Fibroblast of skin of left quadriceps (primary cell): ENCODE results near the gene KBTBD4.

Experiments
- DNase-seq, 2 experiments: peaks; one replicate each; pipeline ENCODE4 v3.0.0-alpha.2; 2013; ENCODE audit warnings: low read depth in 2 of 2

The KBTBD4 gene

DNA sequence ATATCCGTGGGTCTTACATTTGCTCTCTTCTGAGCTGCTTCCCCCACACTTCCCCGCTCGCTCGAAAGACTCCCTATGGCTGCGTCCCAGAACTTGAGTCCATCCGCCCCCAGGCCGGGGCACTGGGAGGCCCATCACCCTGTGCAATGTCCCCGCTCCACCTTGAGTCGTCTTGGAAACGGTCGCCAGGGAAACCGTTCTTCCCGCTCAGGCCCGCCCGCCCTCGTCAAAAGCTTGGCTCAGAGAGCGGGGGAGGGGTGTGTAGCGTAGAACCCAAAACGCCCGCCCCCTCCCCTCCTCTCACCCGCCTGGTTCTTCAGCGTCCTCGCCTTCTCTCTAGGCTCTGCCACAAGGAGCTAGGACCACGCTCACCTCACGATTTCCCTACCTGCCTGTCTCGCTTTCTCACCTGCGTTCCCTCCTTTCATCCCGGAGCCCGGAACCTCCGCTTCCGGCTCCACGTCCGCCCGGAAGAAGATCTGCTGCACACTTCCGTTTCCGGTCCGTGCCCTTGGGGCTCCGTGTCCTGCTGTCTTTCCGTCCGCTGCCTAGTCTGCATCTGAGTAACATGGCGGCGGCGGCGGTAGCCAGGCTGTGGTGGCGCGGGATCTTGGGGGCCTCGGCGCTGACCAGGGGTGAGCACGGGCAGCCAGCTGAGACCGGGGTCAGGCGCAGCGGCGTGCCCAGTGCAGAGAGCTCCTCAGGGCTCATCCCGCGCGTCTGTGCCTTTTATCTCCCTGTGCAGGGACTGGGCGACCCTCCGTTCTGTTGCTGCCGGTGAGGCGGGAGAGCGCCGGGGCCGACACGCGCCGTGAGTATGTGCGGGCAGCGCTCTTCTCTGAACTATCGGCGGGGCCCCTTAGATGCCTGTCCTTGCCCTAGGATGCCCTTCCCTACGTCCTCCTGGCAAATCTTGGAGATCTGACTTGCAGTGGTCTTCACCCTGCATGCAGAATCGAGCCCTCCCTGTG is at the start of gene KBTBD4, which contains the start of gene NDUFS3:
KBTBD4 (minus strand) TSS at position 447 of the 971 bp plus-strand sequence; CDS start at position 428, 19 bp downstream.
NDUFS3 (plus strand) TSS at position 551 of the 971 bp plus-strand sequence; CDS start at position 569, 18 bp downstream.
- peak; percentile 74 to 76 for DNase-seq

DNA sequence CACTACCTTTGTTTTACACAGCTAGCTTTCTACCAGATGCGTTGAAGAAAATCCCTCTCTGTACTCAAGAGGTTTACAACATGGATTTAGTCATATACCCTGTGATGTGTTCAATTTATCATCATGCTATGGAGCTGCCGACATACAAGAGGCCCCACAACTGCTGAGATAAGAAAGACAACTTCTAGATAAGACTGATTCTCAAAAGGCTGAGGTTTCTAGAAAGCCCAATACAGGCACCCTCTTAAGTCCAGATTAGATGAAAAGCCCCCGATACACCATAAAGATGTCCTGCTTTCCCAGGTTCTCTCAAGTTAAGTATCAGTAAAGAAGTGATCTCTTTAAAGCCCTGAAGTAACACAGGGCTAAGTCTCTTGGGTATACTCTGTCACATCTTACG is 49.3 kb upstream of the KBTBD4 start:
- no peak for DNase-seq

DNA sequence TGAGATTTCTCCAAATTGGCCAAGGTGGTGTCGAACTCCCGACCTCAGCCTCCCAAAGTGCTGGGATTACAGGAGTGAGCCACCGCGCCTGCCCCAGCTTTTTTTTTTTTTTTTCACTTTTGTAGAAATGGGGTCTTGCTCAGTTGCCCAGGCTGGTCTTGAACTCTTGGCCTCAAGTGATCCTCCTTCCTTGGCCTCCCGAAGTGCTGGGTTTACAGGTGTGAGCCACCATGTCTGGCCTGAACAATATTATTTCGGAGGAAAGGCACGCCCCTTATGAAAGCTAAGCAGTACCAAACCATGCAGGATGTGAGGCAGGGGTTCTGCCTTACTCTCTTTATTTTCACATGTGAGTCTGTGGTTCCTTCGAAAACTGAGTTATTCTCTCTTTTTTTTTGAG is 47.5 kb upstream of the KBTBD4 start:
- DNase-seq: no peak

DNA sequence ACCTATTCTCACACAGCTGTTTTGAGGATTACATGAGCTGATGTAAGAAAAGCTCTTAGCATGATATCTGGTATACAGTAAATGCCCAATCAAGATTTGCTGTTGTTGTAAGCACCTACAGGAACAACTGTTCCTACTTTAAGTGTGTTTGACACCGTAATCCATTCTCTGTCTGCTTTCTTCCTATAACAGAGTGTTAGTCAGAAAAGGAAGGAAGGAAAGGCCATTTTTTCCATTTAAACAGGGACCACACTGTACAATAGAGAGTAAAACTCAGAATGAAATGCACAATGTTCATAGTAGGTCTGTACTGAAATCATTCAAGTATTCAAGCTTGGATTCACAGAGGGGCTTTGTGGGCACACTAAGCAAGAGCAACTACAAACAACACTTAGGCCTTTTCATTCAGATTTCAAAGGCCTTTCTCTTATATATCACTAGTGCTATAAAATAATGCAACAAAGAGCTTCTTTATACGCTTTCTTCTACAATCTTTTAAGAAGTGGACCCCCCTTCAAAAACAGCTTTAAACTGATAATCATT is 42.1 kb upstream of the KBTBD4 start:
- no peak for DNase-seq

DNA sequence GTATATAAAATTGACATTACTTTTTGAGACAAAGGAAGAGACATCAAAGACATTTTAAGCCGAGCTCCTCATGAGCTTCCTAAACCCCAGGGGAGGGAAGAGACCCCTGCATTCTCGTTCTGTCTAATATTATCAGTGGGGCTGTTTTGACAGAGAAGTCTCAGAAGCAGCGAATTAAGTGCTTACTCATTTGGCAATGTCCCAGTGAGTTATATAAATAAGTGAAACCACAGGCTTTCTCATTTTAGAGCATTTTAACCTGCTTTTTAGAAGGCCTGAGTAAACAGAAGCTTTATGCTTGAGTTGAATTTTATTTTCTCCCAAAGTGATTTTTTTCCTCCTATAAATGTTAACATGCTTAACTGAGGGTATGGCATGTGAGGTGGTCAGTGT is 38.6 kb upstream of the KBTBD4 start:
- DNase-seq: peak; percentile 29 to 36

DNA sequence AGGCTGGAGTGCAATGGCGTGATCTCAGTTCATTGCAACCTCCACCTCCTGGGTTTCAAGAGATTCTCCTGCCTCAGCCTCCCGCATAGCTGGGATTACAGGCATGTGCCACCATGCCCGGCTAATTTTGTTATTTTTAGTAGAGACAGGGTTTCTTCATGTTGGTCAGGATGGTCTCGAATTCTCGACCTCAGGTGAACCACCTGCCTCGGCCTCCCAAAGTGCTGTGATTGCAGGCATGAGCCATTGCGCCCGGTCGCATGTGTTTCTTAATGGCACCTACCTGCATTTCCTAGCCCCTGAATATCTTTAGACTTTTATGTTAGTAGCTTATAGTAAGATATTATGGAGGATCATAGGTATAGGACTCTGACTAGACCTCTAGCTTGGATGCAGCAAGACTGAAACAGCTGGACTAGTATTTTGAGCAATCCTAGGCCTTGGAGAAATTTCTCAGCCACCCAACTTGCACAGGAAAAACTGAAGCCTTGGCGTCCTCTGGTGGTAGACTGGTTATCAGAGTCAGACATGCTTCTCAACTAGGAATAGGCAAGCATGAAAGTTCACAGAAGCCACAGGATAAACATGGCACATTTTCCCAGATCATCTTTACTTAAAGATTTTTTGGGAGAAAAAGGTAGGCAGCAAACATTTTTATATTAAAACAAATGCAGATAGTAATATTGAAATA is 38.1 kb upstream of the KBTBD4 start:
- peak; percentile 51 to 56 for DNase-seq

DNA sequence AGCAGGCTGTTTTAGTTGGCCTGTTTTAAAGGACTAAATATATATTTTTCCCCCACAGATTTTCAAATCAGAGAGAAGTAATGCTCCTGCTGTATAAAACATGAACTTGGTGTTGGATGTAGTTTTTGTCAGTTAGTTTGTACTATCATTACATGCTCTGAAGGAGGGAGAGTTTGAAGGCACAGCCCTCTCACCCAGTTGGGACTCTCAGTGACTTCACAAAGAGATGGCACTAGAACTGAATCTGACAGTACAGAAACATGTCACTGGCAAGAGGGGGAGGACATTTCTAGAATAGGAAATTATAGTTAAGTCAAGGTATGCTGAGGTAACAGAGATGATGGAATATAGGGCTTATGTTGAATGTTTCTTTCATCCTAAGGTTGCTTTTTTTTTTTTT is 36.5 kb upstream of the KBTBD4 start:
- no peak for DNase-seq

DNA sequence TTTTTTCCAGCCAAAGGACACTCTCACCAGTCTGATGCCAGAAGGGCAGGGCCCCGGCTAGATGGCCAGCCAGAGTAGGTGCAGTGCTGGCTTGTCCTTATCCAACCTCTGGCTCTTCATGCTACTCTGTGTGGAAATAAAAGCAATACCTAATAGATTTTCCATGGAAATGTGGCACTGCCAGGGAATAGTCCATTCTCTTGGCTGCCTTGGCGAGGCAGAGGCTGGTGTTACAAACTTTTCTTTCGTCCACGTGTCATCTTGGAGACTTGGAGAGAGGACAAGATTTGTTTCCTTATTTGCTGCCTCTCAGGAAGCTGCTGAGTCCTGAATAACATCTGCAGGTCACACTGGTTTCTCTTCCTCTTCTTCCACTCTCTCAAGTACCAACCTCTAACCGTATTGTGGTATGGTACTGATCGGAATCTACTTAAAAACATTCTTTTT is 32.6 kb upstream of the KBTBD4 start:
- DNase-seq: no peak

DNA sequence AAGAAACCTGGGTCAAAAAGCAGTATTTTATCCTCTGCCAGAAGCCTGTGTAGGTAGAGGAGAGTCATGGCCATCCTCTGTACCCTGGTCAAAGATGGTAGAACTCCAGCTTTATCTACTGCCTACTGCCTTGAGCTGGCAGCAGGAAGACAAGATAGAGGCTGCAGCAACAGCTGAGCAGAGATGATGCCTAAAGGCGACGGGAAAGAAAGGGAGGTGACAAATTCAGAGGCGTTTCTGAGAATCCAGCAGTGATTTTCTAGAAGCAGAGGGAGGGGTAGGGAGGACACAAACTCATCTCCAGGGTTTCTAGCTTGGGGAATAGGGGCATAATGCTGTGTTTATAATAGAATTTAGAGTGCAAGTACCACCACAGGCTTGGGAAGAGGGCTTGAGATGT is 30.9 kb upstream of the KBTBD4 start:
- no peak for DNase-seq

DNA sequence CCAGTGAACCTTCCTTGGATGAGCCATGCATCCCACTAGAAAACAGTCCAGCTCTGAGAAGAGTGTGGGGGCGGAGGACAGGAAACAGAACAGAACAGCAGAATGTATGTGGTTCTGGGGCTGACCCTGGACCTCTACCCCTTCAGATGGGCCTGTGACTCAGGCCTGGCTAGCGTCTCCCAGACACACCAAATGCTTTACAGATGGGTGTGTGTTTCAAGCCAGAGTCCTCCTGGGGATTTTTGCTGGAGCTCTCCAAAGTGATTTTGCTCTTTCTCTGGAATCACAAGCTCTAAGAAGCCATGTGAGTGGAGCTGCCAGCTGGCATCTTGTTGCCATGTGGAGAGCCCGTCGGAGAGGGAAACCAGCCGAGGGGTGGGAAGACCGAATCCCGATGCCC is 28.6 kb upstream of the KBTBD4 start:
- peak; percentile 63 to 66 for DNase-seq

DNA sequence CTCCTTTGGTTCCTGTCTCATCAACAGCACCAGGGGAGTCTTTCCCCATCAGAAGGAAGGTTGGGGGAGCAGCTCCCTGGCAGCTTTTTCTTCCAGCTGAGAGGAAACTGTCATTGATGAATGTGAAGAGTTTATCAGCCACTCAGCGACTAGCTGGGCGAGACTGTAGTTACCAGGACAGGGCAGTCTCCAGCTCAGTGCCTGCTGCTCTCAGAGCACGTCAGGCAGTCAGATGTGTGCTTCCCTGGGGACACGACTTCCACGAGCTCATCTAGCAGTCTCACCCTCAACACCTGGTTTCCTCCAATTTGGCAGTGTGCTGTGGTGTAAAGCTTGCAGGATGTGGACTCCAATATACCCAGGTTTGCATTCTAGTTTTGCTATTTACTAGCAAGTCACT is 28.0 kb upstream of the KBTBD4 start:
- no peak for DNase-seq

DNA sequence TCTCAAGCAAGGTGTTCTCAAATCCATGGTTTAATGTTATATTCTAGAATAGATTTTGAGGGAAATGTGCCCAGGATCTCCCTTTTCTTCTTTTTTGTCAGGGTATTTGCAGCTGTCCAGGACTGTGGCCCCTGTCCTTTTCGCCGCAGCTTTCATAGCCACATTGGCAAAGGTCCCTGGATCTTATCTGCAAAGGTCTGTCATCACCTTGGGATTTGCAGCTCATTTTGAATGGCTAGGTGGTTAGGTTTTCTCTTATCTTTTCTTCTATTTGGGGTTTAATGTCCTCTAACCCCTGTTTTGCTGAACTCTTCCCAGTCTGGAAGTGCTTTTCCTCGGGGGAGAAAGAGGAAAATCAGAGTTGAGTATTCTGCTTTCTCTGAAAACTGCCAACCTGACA is 27.2 kb upstream of the KBTBD4 start:
- no peak for DNase-seq

DNA sequence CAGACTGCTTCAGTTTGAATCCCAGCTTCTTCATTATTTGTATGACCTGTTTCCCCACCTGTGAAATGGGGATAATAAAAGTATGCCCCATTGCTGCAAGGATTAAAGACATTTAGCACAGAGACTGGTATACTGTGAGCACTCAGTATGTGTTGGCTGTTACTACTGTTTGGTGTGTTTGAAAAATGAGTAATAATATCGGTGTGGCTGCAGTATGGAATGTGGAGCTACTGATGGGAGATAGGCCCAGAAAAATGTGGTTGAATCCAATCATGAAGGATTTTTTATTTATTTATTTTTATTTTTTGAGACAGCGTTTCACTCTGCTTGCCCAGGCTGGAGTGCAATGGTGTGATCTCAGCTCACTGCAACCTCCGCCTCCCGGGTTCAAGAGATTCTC is 24.5 kb upstream of the KBTBD4 start:
- no peak for DNase-seq

DNA sequence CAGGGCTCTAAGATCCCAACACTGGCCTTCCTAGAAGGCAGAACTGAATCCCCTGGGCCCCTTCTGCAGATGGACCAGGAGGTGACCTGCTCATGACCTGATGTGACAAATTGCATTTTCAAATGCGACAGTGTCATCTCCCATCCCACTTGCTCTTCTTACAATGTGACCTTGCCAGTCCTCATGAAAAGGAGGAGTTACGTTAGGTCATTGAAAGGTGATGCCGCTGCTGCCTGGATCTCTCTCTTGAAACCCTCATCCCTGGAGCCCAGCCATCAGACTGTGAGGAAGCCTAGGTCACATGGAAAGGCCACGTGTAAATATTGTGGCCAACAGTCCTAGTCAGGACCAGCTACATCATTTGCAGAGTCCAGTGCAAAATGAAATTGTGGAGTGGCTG is 21.1 kb upstream of the KBTBD4 start:
- no peak for DNase-seq

DNA sequence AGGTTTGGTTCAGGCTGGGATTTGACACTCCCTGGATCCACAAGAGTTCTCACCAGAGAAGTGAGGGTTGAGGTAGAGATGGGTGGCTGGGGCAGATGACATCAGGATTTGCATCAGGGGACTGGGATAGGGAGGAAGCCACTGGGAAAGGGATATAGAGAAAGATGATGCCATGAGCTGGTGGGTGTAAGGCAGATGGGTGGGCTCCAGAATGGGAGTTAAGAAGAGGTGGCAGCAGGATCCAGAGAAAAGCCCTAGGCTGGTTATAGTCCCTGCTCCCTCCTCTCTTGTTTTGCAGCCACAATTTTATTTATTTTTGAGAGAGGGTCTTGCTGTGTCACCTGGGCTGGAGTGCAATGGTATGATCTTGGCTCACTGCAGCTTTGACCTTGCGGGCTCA is 17.2 kb upstream of the KBTBD4 start:
- no peak for DNase-seq

DNA sequence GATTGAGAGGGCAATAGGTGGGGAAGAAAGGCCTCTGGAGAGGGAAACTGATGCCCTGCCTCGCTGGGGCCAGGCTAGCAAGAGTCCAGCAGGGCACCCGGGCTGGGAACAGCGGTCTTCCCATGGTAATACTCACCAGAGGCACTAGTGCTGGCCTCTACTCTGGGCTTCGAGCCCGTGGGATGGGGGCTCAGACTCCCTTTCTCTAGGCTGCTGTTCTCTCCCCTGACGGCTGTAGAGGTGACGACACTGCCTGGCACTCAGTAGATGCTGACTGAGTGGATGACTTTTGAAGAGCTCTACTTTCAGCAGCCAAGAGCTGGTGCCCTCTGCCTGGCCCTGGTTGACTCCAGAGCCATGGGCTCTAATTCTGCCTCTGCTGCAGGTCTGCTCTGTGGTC is 16.3 kb upstream of the KBTBD4 start:
- no peak for DNase-seq

DNA sequence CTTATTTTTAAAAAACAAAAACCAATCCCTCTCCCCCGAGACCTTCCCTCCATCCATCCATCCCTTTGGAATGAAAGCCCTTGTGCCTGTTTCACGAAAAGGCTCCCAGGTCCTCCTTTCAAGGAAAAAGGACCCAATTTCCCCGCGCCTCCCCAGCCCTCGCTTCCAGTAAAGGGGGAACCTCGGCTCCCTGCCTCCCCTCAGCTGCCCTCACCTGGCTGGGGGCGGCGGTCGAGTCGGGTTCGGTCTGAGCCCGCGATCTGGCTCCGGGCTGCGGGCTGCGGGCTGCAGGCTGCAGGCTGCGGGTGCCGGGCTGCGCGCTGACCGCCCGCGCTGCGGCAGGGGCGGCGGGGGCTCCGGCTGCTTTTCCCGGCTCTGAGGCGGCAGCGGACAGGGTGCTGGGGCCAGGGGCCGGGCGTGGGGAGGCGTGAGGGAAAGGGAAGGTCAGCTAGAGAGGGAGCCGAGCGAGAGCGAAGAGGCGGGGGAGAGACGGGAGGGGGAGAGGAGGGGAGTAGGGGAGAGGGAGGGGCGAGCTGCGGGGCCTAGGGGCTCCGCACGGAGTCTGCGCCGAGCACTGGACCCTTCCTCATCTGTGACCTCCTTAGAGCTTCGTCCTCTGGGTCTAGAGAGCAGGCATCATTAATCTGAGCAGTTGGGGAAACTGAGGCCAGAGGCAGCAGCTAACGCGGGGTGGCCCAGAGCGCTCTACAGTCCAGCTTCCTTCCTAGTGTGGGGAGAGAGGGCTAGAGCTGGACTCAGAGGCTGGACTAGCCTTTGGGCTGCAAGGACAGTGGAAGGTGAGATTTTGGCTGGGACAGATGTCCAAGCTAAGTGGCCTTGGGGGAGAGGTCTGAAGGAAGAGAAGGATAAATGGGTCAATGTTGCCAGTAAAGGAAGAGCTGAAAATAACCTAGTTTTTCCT is 15.4 kb upstream of the KBTBD4 start, which contains the start of gene C1QTNF4:
C1QTNF4 (minus strand) TSS at position 478 of the 922 bp plus-strand sequence. CDS start 3,601 bp downstream, outside the sequence.
- no peak for DNase-seq

DNA sequence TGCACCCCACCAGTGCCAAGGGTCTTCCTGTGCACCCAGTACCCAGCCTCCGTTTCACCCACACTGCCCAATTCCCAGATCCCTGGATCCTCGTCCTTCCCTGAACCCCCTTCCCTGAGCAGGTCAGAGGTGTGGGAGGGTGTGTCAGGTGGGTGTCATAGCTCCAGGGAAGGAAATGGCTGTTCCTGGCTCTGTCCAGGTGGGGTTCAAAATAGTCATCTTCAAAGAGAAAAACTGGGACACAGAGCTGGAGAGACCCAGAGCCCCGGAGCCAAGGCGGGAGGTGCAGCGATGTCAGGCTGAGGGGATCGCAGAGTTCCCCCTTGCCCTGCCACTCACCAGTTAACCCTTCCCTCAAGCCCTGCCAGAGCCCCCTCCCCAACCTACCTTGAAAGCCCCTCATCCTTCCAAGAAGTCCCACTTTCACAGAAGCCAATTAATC is 14.7 kb upstream of the KBTBD4 start:
- DNase-seq: no peak

DNA sequence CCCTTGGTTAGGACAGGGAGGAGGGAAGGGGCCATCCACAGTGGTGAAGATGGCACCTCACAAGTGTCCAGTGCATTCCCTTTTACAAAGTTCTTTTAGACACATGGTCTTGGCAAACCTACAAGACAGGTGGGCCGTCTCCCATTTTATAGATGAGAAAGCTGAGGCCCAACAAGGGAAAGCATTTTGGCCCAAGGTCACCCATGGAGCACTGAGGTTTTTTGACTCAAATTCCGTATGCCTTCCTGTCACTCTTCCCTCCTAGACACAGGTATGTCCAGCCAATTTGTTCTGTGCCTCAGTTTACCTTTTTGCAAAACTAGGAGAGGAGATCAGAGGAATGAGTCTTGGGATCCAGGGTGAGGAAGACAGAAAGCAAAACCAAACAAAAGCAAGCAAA is 14.2 kb upstream of the KBTBD4 start:
- DNase-seq: no peak

DNA sequence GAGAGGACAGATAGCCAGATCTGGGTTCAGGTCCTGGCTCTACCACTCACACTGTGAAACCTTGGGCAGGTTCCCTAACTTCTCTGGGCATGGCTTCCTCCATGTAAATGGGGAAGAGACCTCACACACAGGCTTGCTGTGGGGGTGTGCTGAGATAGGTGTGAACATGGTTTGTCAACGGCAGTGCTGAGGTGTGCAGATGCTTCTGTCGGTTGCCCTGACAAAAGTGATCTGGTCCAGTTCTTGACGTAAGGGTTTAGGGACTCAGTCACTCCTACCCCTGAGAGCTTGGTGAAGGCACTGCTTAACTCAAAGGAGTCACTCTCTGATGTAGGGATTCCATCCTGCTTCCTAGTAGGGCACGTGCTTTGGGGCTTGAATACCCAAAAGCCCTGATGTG is 13.5 kb upstream of the KBTBD4 start:
- no peak for DNase-seq

DNA sequence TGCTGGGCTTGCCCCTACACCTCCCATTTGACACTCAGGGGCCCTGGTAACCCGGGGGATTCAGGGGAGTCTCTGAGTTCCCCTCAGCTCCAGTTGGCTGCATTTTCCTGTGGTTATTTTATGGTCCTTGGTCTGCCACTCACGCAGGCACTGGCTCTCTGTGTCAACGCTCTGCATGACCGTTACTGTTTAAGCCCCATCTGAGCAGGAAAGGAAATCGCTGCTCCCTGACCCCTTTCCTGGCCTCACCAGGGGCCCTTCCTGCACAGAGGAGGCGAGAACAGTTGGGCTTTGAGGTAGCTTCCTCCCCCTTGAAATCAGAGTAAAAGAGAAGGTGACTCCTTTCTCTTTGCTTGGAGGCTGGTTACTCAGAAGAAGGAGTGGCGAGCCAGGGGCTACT is 13.0 kb upstream of the KBTBD4 start:
- no peak for DNase-seq
